Astrocyte of the hippocampus (primary cell): ENCODE results near the gene UBAP2L.
"Not testable (repeated sequence)": the region's sequence is repeated elsewhere in the genome, so short reads cannot be mapped to it uniquely, and the experiment has no call there.

Source experiments
- DNase-seq: peaks from one replicate; pipeline ENCODE4 v3.0.0; 2011; ENCODE audit warnings: low read depth, low spot score

The UBAP2L gene

GRCh38 chr1:154312229-154313065 lies 91.7 kb downstream of the UBAP2L start:
- DNase-seq = not testable (repeated sequence)

DNA sequence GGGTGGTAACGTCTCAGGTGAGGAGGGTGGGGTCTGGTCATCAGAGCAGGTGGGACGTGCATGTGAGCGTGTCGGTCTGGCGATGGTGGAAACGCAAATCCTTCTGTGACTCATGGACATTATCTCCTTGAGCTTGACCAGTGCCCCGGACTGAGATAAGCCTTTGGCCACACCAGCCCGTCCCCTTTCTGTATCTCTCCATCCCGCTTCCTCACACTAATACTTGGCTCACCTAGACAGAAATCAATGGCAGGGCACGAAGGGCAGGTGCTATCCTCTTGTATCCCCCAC lies 92.3 kb downstream of the UBAP2L start:
- no peak for DNase-seq

- not testable (repeated sequence) for DNase-seq
Observed at GRCh38 chr1:154314226-154314625, 93.5 kb downstream of the UBAP2L start.

DNA sequence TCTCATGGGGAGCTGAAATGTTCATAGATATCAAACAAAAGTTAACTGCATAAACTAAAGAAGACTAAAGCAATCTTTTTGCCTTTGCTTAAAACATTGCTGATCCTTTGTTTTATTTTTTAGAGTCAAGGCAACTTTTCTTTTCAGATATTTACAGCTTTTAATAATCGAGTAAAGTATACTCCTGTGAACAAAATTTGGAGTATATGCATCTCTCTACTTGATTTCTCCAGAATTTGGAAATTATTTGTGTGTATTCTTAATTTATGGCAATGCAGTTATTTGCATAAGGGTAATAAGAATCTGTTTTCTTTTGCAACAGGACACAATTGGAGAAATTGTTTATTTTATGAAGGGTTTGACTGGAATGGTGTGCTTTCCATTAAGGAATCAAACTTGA lies 95.9 kb downstream of the UBAP2L start:
- no peak for DNase-seq

DNA sequence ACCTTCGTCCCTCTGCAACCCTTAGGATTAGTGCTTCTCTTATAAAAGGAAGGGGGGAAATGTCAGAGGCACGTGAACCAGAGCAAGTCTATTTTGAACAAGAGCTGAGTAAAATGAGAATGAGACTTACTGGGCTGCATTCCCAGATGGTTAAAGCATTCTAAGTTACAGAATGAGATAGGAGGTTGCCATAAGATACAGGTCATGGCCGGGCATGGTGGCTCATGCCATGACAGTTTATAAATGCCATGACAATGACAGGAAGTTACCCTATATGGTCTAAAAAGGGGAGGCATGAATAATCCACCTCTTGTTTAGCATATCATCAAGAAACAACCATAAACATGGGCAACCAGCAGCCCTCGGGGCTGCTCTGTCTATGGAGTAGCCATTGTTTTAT lies 97.6 kb downstream of the UBAP2L start:
- no peak for DNase-seq
